ENCODE data around the gene UBR2. TPM values are rescaled to one million over a fixed set of nuclear protein-coding genes. Genes with fewer than 3 reads are reported as not detected.

Gene UBR2
- total and polyA plus RNA-seq, 9 of the 15 experiments (the other 6 are each of a cell fraction or from before 2014, with no cell fraction given) = 9.1 to 38.9 (median 23.4) TPM

GRCh38 chr6:42726485-42727086, 162.8 kb downstream of the UBR2 start (continued):
- TF ChIP-seq MEF2A (IDR thresholded peaks at IDR 0.05; ENCODE audit: control insufficient read depth, low read depth, low read length) (0 out of 2 replicates have a peak, but pooled peaks have one; percentile 65), RBBP5 (IDR thresholded peaks at IDR 0.05; ENCODE audit: borderline replicate concordance, insufficient read depth, low read length, poor library complexity, severe bottlenecking) (peak; percentile 15), ZNF253 (CRISPR knock-in tag; conservative IDR thresholded peaks at IDR 0.05) (no peak), ZNF436 (CRISPR knock-in tag; IDR thresholded peaks at IDR 0.05) (no peak), FOXA3 (CRISPR knock-in tag; conservative IDR thresholded peaks at IDR 0.05 in 1 of 2, IDR thresholded peaks at IDR 0.05 in 1 of 2) (peak; percentile 61 to 79; a peak in 2 of 4 replicates), KLF13 (tag; IDR thresholded peaks at IDR 0.05; ENCODE audit: borderline replicate concordance, low read depth) (peak; percentile 66; the same call in 1 of the 2 replicates), SMC3 (conservative IDR thresholded peaks at IDR 0.05; ENCODE audit: insufficient read depth, low read depth, low read length) (peak; percentile 98), NFYB (IDR thresholded peaks at IDR 0.05; ENCODE audit: extremely low read depth, insufficient read length) (no peak), CXXC5 (CRISPR knock-in tag; IDR thresholded peaks at IDR 0.05) (peak; percentile 49; the same call in 1 of the 2 replicates), CHD4 (IDR thresholded peaks at IDR 0.05; ENCODE audit: insufficient read depth, insufficient replicate concordance, low read depth, low read length, poor library complexity, severe bottlenecking) (no peak), IRF9 (tag; IDR thresholded peaks at IDR 0.05) (no peak), BCOR (IDR thresholded peaks at IDR 0.05) (peak; percentile 31; the same call in 1 of the 2 replicates), ZNF511 (CRISPR knock-in tag; IDR thresholded peaks at IDR 0.05) (no peak), ZBTB33 (CRISPR knock-in tag; IDR thresholded peaks at IDR 0.05) (0 out of 2 replicates have a peak, but pooled peaks have one; percentile 6), DEAF1 (CRISPR knock-in tag; IDR thresholded peaks at IDR 0.05) (peak; percentile 97), THRAP3 (IDR thresholded peaks at IDR 0.05; ENCODE audit: borderline replicate concordance) (peak; percentile 80; the same call in 1 of the 2 replicates), USF2 (CRISPR knock-in tag; IDR thresholded peaks at IDR 0.05) (no peak), MLLT1 (IDR thresholded peaks at IDR 0.05) (peak in 1 of 2 experiments; percentile 51; a peak in 1 of 4 replicates)
